OCI-LY7 (cell line): ENCODE results near the gene WDR73.

Experiments used
- CTCF ChIP-seq: fragments of 200-600 bp; sonication (generic); conservative IDR thresholded peaks from 2 replicates; pipeline ENCODE4 v1.5.1; 2014; ENCODE audit warnings: mild to moderate bottlenecking, antibody characterized with exemption, low read length, moderate library complexity, mixed read lengths
- EZH2phosphoT487 ChIP-seq: fragments of 200-600 bp; sonication (generic); IDR thresholded peaks from 2 replicates; pipeline ENCODE4 v1.6.1; 2018; ENCODE audit warnings: low read depth, borderline replicate concordance, mild to moderate bottlenecking, mixed run types, antibody characterized with exemption, low read length, moderate library complexity, mixed read lengths

- TF ChIP-seq CTCF (no peak), EZH2phosphoT487 (no peak)
These were observed 6.4 kb downstream of the WDR73 start for GRCh38 chr15:84647726-84648125.
